22Rv1 (cell line): Measurements from ENCODE around the gene BMPR2.

ENCODE experiments used
- CTCF ChIP-seq: fragments of 450-650 bp; IDR thresholded peaks from 2 replicates; pipeline ENCODE4 v1.5.1; 2017; ENCODE audit warnings: mild to moderate bottlenecking
- ZFX ChIP-seq: fragments of 450-650 bp; IDR thresholded peaks from 2 replicates; pipeline ENCODE4 v1.6.1; 2017; ENCODE audit warnings: antibody characterized with exemption, borderline replicate concordance

- TF ChIP-seq ZFX (no peak), CTCF (no peak)
Observed at GRCh38 chr2:202418027-202418426, 41.9 kb downstream of the BMPR2 start.
